Activated CD8-positive, alpha-beta memory T cell treated with anti-CD3 and anti-CD28 coated beads, Interleukin-2, amount 10 ng/mL, durations not matched to agents 7 days and 5 days (primary cell): ENCODE data around the gene TNIP1. TPM values are rescaled to one million over a fixed set of nuclear protein-coding genes. Genes with fewer than 3 reads are reported as not detected.

Experiments
- ATAC-seq: fragments of 150-1000 bp; cut with Tn5 transposase; one replicate; pipeline ENCODE4 v1.10.0; 2021; ENCODE audit warnings: moderate library complexity
- CTCF ChIA-PET: fragments of 350-600 bp; sonication (Branson Sonifier 250); formaldehyde crosslinking; loops from one replicate; lab custom pipeline; 2021; ENCODE audit warnings: antibody characterized with exemption; lab: Charles Lee
- DNase-seq: peaks from one replicate; pipeline ENCODE4 v3.0.0-alpha.2; 2020
- H3K27ac Mint-ChIP-seq: one replicate; pipeline ENCODE4 v1.8.0; 2021; ENCODE audit warnings: mild to moderate bottlenecking, mixed read lengths
- H3K27me3 Mint-ChIP-seq: one replicate; pipeline ENCODE4 v1.8.0; 2021; ENCODE audit warnings: mixed read lengths
- H3K36me3 Mint-ChIP-seq: one replicate; pipeline ENCODE4 v1.8.0; 2021; ENCODE audit warnings: mild to moderate bottlenecking, mixed read lengths
- H3K4me1 Mint-ChIP-seq: one replicate; pipeline ENCODE4 v1.8.0; 2021; ENCODE audit warnings: mixed read lengths
- H3K4me3 Mint-ChIP-seq: one replicate; pipeline ENCODE4 v1.8.0; 2021; ENCODE audit warnings: mild to moderate bottlenecking, moderate library complexity, mixed read lengths
- H3K9me3 Mint-ChIP-seq: one replicate; pipeline ENCODE4 v1.8.0; 2022; ENCODE audit warnings: low read depth, mixed read lengths
- total RNA-seq, 2 experiments: library from RNA; stranded (reverse); gene quantifications; one replicate each; pipeline ENCODE4 v1.2.3, GENCODE V29; 2021

The TNIP1 gene
- total RNA-seq, 2 experiments from 2014 or later: 136 to 201 TPM

- Mint-ChIP-seq H3K4me1 (no peaks in the 10 kb centered on the region), H3K9me3 (no peaks in the 10 kb centered on the region), H3K4me3 (no peak overlapping the region), H3K27ac (no peak overlapping the region), H3K36me3 (peaks cover 24% of the 10 kb centered on the region), H3K27me3 (peaks cover 1% of the 10 kb centered on the region)
- DNase-seq: no peak
- CTCF ChIA-PET: no interaction called here
- ATAC-seq: no peak
These were observed 54.7 kb downstream of the TNIP1 start for GRCh38 chr5:151026088-151026487.

- H3K36me3 Mint-ChIP-seq: peaks cover 21% of the 10 kb centered on the region
- no peaks in the 10 kb centered on the region for H3K9me3 Mint-ChIP-seq
- ATAC-seq: no peak
- H3K4me1 Mint-ChIP-seq: peaks cover 2% of the 10 kb centered on the region
- H3K4me3 Mint-ChIP-seq: no peak overlapping the region
- H3K27ac Mint-ChIP-seq: no peak overlapping the region
- H3K27me3 Mint-ChIP-seq: peaks cover 7% of the 10 kb centered on the region
- CTCF ChIA-PET: no interaction called here
- no peak for DNase-seq
These were observed 55.6 kb downstream of the TNIP1 start for GRCh38 chr5:151025250-151025606.

GRCh38 chr5:151024440-151025249, 56.2 kb downstream of the TNIP1 start:
- CTCF ChIA-PET: interaction anchor here (2.0 kb wide), 1 partner anchor 15 kb away, joined by 4 read pairs; no protein-coding TSS in a partner anchor
- H3K4me3 Mint-ChIP-seq: no peak overlapping the region

GRCh38 chr5:151023651-151024050, 57.2 kb downstream of the TNIP1 start:
- Mint-ChIP-seq H3K4me3 (no peak overlapping the region), H3K27me3 (peaks cover 14% of the 10 kb centered on the region)
- DNase-seq: no peak

More at GRCh38 chr5:151024440-151025249, 56.2 kb downstream of the TNIP1 start:
- Mint-ChIP-seq H3K27me3 (peaks cover 13% of the 10 kb centered on the region), H3K36me3 (peaks cover 20% of the 10 kb centered on the region), H3K4me1 (peaks cover 2% of the 10 kb centered on the region), H3K27ac (no peak overlapping the region), H3K9me3 (no peaks in the 10 kb centered on the region)
- ATAC-seq: no peak
- DNase-seq: no peak

GRCh38 chr5:151023047-151023615, 57.7 kb downstream of the TNIP1 start:
- CTCF ChIA-PET: interaction anchor here (0.8 to 2.0 kb wide), 2 partner anchors 16 to 25 kb away, joined by 3 to 4 read pairs; no protein-coding TSS in a partner anchor
- ATAC-seq: no peak

More at GRCh38 chr5:151023651-151024050, 57.2 kb downstream of the TNIP1 start:
- no peak overlapping the region for H3K27ac Mint-ChIP-seq
- CTCF ChIA-PET: interaction anchor here (0.8 to 2.0 kb wide), 2 partner anchors 16 to 24 kb away, joined by 3 to 4 read pairs; no protein-coding TSS in a partner anchor
- H3K36me3 Mint-ChIP-seq: peaks cover 14% of the 10 kb centered on the region
- peaks cover 8% of the 10 kb centered on the region for H3K4me1 Mint-ChIP-seq
- H3K9me3 Mint-ChIP-seq: no peaks in the 10 kb centered on the region
- no peak for ATAC-seq

GRCh38 chr5:151022511-151023018, 58.3 kb downstream of the TNIP1 start:
- H3K27me3 Mint-ChIP-seq: peaks cover 14% of the 10 kb centered on the region
- no peak overlapping the region for H3K4me3 Mint-ChIP-seq
- DNase-seq (no peak), ATAC-seq (no peak)
- CTCF ChIA-PET: interaction anchor here (0.8 kb wide), 1 partner anchor 26 kb away, joined by 3 read pairs; no protein-coding TSS in a partner anchor
- peaks cover 10% of the 10 kb centered on the region for H3K36me3 Mint-ChIP-seq
- H3K27ac Mint-ChIP-seq: no peak overlapping the region
- no peaks in the 10 kb centered on the region for H3K9me3 Mint-ChIP-seq
- H3K4me1 Mint-ChIP-seq: peaks cover 8% of the 10 kb centered on the region

More at GRCh38 chr5:151023047-151023615, 57.7 kb downstream of the TNIP1 start:
- H3K4me3 Mint-ChIP-seq: no peak overlapping the region
- H3K36me3 Mint-ChIP-seq: peaks cover 10% of the 10 kb centered on the region
- no peak for DNase-seq
- H3K27ac Mint-ChIP-seq: no peak overlapping the region
- H3K9me3 Mint-ChIP-seq: no peaks in the 10 kb centered on the region
- H3K4me1 Mint-ChIP-seq: peaks cover 8% of the 10 kb centered on the region
- H3K27me3 Mint-ChIP-seq: peaks cover 14% of the 10 kb centered on the region

GRCh38 chr5:151021746-151022145, 59.1 kb downstream of the TNIP1 start:
- Mint-ChIP-seq H3K4me1 (peaks cover 8% of the 10 kb centered on the region), H3K27ac (no peak overlapping the region), H3K27me3 (peaks cover 14% of the 10 kb centered on the region), H3K9me3 (no peaks in the 10 kb centered on the region), H3K4me3 (no peak overlapping the region), H3K36me3 (peaks cover 7% of the 10 kb centered on the region)
- no peak for DNase-seq
- CTCF ChIA-PET: interaction anchor here (1.1 kb wide), 2 partner anchors 10 to 94 kb away, joined by 3 read pairs; no protein-coding TSS in a partner anchor
- no peak for ATAC-seq

GRCh38 chr5:151020304-151021110, 60.3 kb downstream of the TNIP1 start, which contains the start of gene GPX3:
GPX3 (plus strand) TSS chr5:151020591; CDS start chr5:151020655, 64 bp downstream.
- Mint-ChIP-seq H3K36me3 (peaks cover 7% of the 10 kb centered on the region), H3K4me3 (no peak within 1 kb of the TSS), H3K27ac (no peak within 1 kb of the TSS), H3K27me3 (peaks cover 14% of the 10 kb centered on the region), H3K4me1 (peaks cover 8% of the 10 kb centered on the region), H3K9me3 (no peaks in the 10 kb centered on the region)
- peak; percentile 18 for ATAC-seq
- CTCF ChIA-PET: interaction anchor here (1.1 kb wide), 1 partner anchor 11 kb away, joined by 3 read pairs; no protein-coding TSS in a partner anchor
- DNase-seq: no peak

- H3K36me3 Mint-ChIP-seq: peaks cover 7% of the 10 kb centered on the region
- CTCF ChIA-PET: no interaction called here
- H3K4me3 Mint-ChIP-seq: no peak overlapping the region
- ATAC-seq (no peak), DNase-seq (no peak)
- H3K27me3 Mint-ChIP-seq: peaks cover 14% of the 10 kb centered on the region
- no peaks in the 10 kb centered on the region for H3K9me3 Mint-ChIP-seq
- H3K27ac Mint-ChIP-seq: no peak overlapping the region
- peaks cover 8% of the 10 kb centered on the region for H3K4me1 Mint-ChIP-seq
These were observed 61.5 kb downstream of the TNIP1 start for GRCh38 chr5:151019331-151019730.

- no peak overlapping the region for H3K27ac Mint-ChIP-seq
- no peaks in the 10 kb centered on the region for H3K9me3 Mint-ChIP-seq
- H3K36me3 Mint-ChIP-seq: peaks cover 7% of the 10 kb centered on the region
- DNase-seq (no peak), ATAC-seq (no peak)
- CTCF ChIA-PET: no interaction called here
- no peak overlapping the region for H3K4me3 Mint-ChIP-seq
- peaks cover 8% of the 10 kb centered on the region for H3K4me1 Mint-ChIP-seq
- peaks cover 14% of the 10 kb centered on the region for H3K27me3 Mint-ChIP-seq
These were observed 62.0 kb downstream of the TNIP1 start for GRCh38 chr5:151018846-151019245.

- no peaks in the 10 kb centered on the region for H3K9me3 Mint-ChIP-seq
- DNase-seq (no peak), ATAC-seq (no peak)
- H3K4me1 Mint-ChIP-seq: peaks cover 8% of the 10 kb centered on the region
- CTCF ChIA-PET: no interaction called here
- peaks cover 7% of the 10 kb centered on the region for H3K36me3 Mint-ChIP-seq
- H3K27ac Mint-ChIP-seq: no peak overlapping the region
- H3K4me3 Mint-ChIP-seq: no peak overlapping the region
- H3K27me3 Mint-ChIP-seq: peaks cover 14% of the 10 kb centered on the region
These were observed 62.9 kb downstream of the TNIP1 start for GRCh38 chr5:151017897-151018296.

- H3K27ac Mint-ChIP-seq: no peak overlapping the region
- H3K9me3 Mint-ChIP-seq: no peaks in the 10 kb centered on the region
- CTCF ChIA-PET: no interaction called here
These were observed 64.1 kb downstream of the TNIP1 start for GRCh38 chr5:151016700-151017099.

More at GRCh38 chr5:151016700-151017099, 64.1 kb downstream of the TNIP1 start:
- H3K4me3 Mint-ChIP-seq: no peak overlapping the region
- peaks cover 14% of the 10 kb centered on the region for H3K27me3 Mint-ChIP-seq
- no peak for DNase-seq
- H3K36me3 Mint-ChIP-seq: peaks cover under 1% of the 10 kb centered on the region
- no peak for ATAC-seq
- H3K4me1 Mint-ChIP-seq: peaks cover 8% of the 10 kb centered on the region
